Glomerular visceral epithelial cell (primary cell): ENCODE data around the gene DNLZ.

Source experiments
- DNase-seq: peaks from one replicate; pipeline ENCODE4 v3.0.0-alpha.2; 2016; ENCODE audit errors: extremely low spot score

Gene DNLZ

GRCh38 chr9:136316896-136317676 is 46.5 kb downstream of the DNLZ start:
- DNase-seq: no peak

GRCh38 chr9:136316271-136316751 is 47.2 kb downstream of the DNLZ start:
- no peak for DNase-seq

GRCh38 chr9:136314944-136315343 is 48.6 kb downstream of the DNLZ start:
- DNase-seq: no peak

- no peak for DNase-seq
Observed at GRCh38 chr9:136314056-136314416, 49.5 kb downstream of the DNLZ start.

- no peak for DNase-seq
Observed at GRCh38 chr9:136313111-136314055, 50.2 kb downstream of the DNLZ start.

- peak; percentile 49 for DNase-seq
Observed at GRCh38 chr9:136312436-136312835, 51.1 kb downstream of the DNLZ start.

- DNase-seq: no peak
Observed at GRCh38 chr9:136312009-136312375, 51.6 kb downstream of the DNLZ start.

GRCh38 chr9:136311051-136312008 is 52.2 kb downstream of the DNLZ start:
- no peak for DNase-seq

GRCh38 chr9:136310273-136311030 is 53.1 kb downstream of the DNLZ start:
- no peak for DNase-seq

GRCh38 chr9:136309806-136310220 is 53.7 kb downstream of the DNLZ start:
- DNase-seq: no peak
